HEK293 (cell line): ENCODE measurements around the gene RPL35.

Source experiments
- GLI4 ChIP-seq: fragments of 450-650 bp; formaldehyde crosslinking; IDR thresholded peaks from 2 replicates; pipeline ENCODE4 v1.5.1; 2016; ENCODE audit warnings: missing biosample characterization, missing genetic modification characterization
- ZBTB21 ChIP-seq: fragments of 450-650 bp; formaldehyde crosslinking; IDR thresholded peaks from 2 replicates; pipeline ENCODE4 v1.5.1; 2017; ENCODE audit warnings: missing biosample characterization, missing genetic modification characterization
- ZNF184 ChIP-seq: fragments of 450-650 bp; IDR thresholded peaks from 2 replicates; pipeline ENCODE4 v1.5.1; 2018; ENCODE audit warnings: missing biosample characterization, mild to moderate bottlenecking, missing genetic modification characterization
- ZNF248 ChIP-seq: fragments of 450-650 bp; formaldehyde crosslinking; IDR thresholded peaks from 2 replicates; pipeline ENCODE4 v1.5.1; 2017; ENCODE audit warnings: missing biosample characterization, missing genetic modification characterization
- ZNF274 ChIP-seq, 2 experiments: fragments of 200-500 bp in 1 of 2; fragments of 450-650 bp in 1 of 2; sonication (Bioruptor generic) in 1 of 2; formaldehyde crosslinking in 1 of 2; IDR thresholded peaks; 2 replicates each; pipeline versions ENCODE4 v1.5.1 to v1.6.1; 2014 to 2016; ENCODE audit warnings: borderline replicate concordance in 1 of 2, inconsistent platforms in 1 of 2, low read length in 1 of 2, missing biosample characterization in 1 of 2, missing genetic modification characterization in 1 of 2
- ZNF302 ChIP-seq: fragments of 450-650 bp; formaldehyde crosslinking; IDR thresholded peaks from 2 replicates; pipeline ENCODE4 v1.5.1; 2016; ENCODE audit warnings: missing biosample characterization, missing genetic modification characterization, low read depth
- ZNF423 ChIP-seq: fragments of 450-650 bp; formaldehyde crosslinking; IDR thresholded peaks from 2 replicates; pipeline ENCODE4 v1.5.1; 2016; ENCODE audit warnings: missing biosample characterization, missing genetic modification characterization
- TF ChIP-seq, protein P1 (sequence below): fragments of 450-650 bp; formaldehyde crosslinking; IDR thresholded peaks from 2 replicates; pipeline ENCODE4 v1.5.1; 2016; ENCODE audit warnings: missing biosample characterization, missing genetic modification characterization
- TF ChIP-seq, protein P2 (sequence below): fragments of 450-650 bp; formaldehyde crosslinking; IDR thresholded peaks from 2 replicates; pipeline ENCODE4 v1.5.1; 2016; ENCODE audit warnings: missing biosample characterization, missing genetic modification characterization
- TF ChIP-seq, protein P3 (sequence below): fragments of 450-650 bp; formaldehyde crosslinking; IDR thresholded peaks from 2 replicates; pipeline ENCODE4 v1.5.1; 2016; ENCODE audit warnings: missing biosample characterization, missing genetic modification characterization

- TF ChIP-seq, protein P1, sequence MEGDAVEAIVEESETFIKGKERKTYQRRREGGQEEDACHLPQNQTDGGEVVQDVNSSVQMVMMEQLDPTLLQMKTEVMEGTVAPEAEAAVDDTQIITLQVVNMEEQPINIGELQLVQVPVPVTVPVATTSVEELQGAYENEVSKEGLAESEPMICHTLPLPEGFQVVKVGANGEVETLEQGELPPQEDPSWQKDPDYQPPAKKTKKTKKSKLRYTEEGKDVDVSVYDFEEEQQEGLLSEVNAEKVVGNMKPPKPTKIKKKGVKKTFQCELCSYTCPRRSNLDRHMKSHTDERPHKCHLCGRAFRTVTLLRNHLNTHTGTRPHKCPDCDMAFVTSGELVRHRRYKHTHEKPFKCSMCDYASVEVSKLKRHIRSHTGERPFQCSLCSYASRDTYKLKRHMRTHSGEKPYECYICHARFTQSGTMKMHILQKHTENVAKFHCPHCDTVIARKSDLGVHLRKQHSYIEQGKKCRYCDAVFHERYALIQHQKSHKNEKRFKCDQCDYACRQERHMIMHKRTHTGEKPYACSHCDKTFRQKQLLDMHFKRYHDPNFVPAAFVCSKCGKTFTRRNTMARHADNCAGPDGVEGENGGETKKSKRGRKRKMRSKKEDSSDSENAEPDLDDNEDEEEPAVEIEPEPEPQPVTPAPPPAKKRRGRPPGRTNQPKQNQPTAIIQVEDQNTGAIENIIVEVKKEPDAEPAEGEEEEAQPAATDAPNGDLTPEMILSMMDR: no peak
- TF ChIP-seq GLI4 (no peak), ZNF423 (tag by site-specific recombination) (no peak), ZNF274 (IDR thresholded peaks at IDR 0.05; ENCODE audit: low read length) (no peak), ZNF274 (tag by site-specific recombination; IDR thresholded peaks at IDR 0.05; ENCODE audit: borderline replicate concordance) (no peak), ZNF184 (no peak), ZNF248 (tag by site-specific recombination) (no peak), ZBTB21 (no peak), ZNF302 (tag by site-specific recombination) (no peak)
- TF ChIP-seq, protein P2, sequence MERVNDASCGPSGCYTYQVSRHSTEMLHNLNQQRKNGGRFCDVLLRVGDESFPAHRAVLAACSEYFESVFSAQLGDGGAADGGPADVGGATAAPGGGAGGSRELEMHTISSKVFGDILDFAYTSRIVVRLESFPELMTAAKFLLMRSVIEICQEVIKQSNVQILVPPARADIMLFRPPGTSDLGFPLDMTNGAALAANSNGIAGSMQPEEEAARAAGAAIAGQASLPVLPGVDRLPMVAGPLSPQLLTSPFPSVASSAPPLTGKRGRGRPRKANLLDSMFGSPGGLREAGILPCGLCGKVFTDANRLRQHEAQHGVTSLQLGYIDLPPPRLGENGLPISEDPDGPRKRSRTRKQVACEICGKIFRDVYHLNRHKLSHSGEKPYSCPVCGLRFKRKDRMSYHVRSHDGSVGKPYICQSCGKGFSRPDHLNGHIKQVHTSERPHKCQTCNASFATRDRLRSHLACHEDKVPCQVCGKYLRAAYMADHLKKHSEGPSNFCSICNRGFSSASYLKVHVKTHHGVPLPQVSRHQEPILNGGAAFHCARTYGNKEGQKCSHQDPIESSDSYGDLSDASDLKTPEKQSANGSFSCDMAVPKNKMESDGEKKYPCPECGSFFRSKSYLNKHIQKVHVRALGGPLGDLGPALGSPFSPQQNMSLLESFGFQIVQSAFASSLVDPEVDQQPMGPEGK: no peak
- TF ChIP-seq, protein P3, sequence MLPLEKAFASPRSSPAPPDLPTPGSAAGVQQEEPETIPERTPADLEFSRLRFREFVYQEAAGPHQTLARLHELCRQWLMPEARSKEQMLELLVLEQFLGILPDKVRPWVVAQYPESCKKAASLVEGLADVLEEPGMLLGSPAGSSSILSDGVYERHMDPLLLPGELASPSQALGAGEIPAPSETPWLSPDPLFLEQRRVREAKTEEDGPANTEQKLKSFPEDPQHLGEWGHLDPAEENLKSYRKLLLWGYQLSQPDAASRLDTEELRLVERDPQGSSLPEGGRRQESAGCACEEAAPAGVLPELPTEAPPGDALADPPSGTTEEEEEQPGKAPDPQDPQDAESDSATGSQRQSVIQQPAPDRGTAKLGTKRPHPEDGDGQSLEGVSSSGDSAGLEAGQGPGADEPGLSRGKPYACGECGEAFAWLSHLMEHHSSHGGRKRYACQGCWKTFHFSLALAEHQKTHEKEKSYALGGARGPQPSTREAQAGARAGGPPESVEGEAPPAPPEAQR: no peak
Measured at GRCh38 chr9:124878021-124878420, 16.3 kb upstream of the RPL35 start.
